ENCODE results near the gene GRSF1.
"Not testable (repeated sequence)": the region's sequence is repeated elsewhere in the genome, so short reads cannot be mapped to it uniquely, and the experiment has no call there.

The GRSF1 gene

DNA sequence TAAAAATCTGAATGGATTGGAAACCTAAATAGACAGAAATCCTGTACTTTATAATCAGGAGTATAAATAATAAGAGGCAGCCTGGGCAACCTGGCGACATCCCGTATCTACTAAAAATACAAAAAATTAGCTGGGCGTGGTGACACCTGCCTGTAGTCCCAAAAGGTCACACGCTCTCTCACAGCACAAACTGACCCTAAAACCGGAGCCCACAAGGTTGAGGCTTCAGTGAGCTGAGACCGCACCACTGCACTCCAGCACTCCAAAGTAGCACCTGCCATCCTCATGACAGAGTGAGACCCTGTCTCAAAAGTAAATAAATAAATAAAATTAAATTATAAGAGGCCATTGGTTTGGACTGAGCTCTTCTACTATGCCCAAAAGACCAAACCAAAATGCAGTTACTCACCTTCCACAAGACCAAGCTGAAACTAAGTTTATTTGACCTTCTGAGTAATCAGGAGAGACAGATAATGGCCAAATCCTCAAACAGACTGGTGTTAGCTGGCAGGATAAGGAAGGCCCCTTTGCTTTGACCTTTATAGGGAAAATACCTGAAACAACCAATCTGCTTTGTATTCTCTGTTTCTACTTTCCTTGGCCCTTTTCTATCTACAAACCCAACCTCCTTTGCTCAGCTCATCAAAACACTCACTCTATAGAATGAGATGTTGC lies 3.2 kb upstream of the GRSF1 start:
- no peaks in the 10 kb centered on the region for H3K36me3 ChIP-seq (ENCODE audit: insufficient read depth, low read length)
- H2AFZ ChIP-seq (ENCODE audit: low read depth, low read length), result no peak overlapping the region
- H3K9me3 ChIP-seq (ENCODE audit: low read length), result no peaks in the 10 kb centered on the region
- H3K4me3 ChIP-seq (ENCODE audit: low read length), result no peak overlapping the region
- no peaks in the 10 kb centered on the region for H3K27me3 ChIP-seq (ENCODE audit: insufficient read depth, low read length)
- no peaks in the 10 kb centered on the region for H3K4me1 ChIP-seq (ENCODE audit: insufficient read depth, low read length)

DNA sequence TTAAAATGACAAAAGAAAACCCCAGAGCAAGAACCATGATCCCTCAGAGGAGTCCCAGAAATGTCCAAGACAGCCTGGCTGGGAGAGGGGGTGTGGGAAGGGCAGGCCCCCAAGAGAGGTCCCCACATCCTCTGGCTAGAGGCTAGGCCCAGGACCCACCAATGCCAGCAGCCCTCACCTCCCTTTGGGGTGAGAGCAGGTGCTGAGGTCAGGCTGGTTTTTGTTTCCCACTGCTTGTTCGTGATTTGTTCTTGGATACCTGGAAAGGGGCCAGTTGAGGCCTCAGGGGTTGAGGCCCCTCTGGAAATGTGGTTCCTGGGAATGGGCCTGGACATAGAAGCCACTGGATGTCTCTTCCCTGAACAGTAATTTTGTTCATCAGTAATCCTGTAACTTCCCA lies 2.3 kb upstream of the GRSF1 start:
- H3K27me3 ChIP-seq (ENCODE audit: insufficient read depth, low read length), result no peaks in the 10 kb centered on the region
- H3K4me3 ChIP-seq (ENCODE audit: low read length), result no peak overlapping the region
- no peak overlapping the region for H2AFZ ChIP-seq (ENCODE audit: low read depth, low read length)
- H3K4me1 ChIP-seq (ENCODE audit: insufficient read depth, low read length), result peaks cover 3% of the 10 kb centered on the region
- no peaks in the 10 kb centered on the region for H3K9me3 ChIP-seq (ENCODE audit: low read length)
- H3K36me3 ChIP-seq (ENCODE audit: insufficient read depth, low read length), result peaks cover 2% of the 10 kb centered on the region

DNA sequence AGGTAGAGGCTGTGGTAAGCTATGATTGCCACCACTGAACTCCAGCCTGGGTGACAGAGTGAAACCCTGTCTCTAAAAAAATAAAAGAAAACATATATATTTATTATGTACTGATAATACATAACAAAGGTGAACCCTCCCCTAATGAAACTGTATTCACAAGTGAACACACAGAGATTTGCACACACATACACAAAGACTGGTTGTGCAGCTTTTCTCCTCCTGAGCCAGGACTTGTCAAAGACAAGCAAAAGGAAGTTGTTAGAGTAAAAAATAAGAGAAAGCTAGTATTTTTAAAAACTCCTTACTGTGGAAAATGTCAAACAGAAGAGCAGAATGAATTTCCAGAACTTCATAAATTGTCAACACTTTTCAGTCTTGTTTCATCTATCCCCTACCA lies 1.5 kb upstream of the GRSF1 start:
- H3K27me3 ChIP-seq (ENCODE audit: insufficient read depth, low read length), result no peaks in the 10 kb centered on the region
- H3K4me1 ChIP-seq (ENCODE audit: insufficient read depth, low read length), result peaks cover 7% of the 10 kb centered on the region
- H3K9me3 ChIP-seq (ENCODE audit: low read length), result no peaks in the 10 kb centered on the region
- H3K36me3 ChIP-seq (ENCODE audit: insufficient read depth, low read length), result peaks cover 6% of the 10 kb centered on the region
- H3K4me3 ChIP-seq (ENCODE audit: low read length), result no peak overlapping the region
- H2AFZ ChIP-seq (ENCODE audit: low read depth, low read length), result no peak overlapping the region

DNA sequence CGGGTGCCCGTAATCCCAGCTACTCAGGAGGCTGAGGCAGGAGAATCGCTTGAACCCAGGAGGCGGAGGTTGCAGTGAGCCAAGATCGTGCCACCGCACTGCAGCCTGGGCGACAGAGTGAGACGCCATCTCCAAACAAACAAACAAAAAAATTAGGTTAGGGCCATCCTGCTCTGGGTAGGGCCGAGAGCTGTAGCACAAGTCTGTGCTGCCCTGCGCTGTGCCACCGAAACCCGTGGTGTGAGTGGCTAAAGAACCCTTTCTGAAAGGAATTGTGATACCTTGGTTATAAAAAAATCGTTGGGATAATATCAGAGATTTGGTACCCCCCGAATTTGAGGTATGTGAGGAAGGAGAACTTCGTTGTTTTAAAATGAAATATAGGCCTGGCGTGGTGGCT lies 941 bp upstream of the GRSF1 start:
- H3K36me3 ChIP-seq (ENCODE audit: insufficient read depth, low read length), result peaks cover 11% of the 10 kb centered on the region
- not testable (repeated sequence) for H3K27me3 ChIP-seq (ENCODE audit: insufficient read depth, low read length); H3K9me3 ChIP-seq (ENCODE audit: low read length); H3K4me1 ChIP-seq (ENCODE audit: insufficient read depth, low read length); H3K4me3 ChIP-seq (ENCODE audit: low read length); H2AFZ ChIP-seq (ENCODE audit: low read depth, low read length)

DNA sequence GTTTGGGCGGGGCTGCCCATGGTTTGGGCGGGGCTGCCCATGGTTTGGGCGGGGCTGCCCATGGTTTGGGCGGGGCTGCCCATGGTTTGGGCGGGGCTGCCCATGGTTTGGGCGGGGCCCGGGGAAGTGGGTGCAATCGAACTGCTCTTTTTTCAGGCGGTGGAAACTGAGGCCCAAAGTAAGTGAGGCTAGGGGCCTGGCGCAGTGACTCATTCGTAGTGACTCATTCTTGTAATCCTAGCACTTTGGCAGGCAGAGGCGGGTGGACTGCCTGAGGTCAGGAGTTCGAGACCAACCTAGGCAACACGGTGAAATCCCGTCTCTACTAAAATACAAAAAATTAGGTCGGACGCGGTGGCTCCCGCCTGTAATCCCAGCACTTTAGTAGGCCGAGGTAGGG lies 447 bp upstream of the GRSF1 start:
- H2AFZ ChIP-seq (ENCODE audit: low read depth, low read length); H3K27me3 ChIP-seq (ENCODE audit: insufficient read depth, low read length); H3K9me3 ChIP-seq (ENCODE audit: low read length); H3K4me1 ChIP-seq (ENCODE audit: insufficient read depth, low read length): not testable (repeated sequence)
- Histone ChIP-seq H3K4me3 (ENCODE audit: low read length) (peak overlapping the region; percentile 26), H3K36me3 (ENCODE audit: insufficient read depth, low read length) (peaks cover 13% of the 10 kb centered on the region)

DNA sequence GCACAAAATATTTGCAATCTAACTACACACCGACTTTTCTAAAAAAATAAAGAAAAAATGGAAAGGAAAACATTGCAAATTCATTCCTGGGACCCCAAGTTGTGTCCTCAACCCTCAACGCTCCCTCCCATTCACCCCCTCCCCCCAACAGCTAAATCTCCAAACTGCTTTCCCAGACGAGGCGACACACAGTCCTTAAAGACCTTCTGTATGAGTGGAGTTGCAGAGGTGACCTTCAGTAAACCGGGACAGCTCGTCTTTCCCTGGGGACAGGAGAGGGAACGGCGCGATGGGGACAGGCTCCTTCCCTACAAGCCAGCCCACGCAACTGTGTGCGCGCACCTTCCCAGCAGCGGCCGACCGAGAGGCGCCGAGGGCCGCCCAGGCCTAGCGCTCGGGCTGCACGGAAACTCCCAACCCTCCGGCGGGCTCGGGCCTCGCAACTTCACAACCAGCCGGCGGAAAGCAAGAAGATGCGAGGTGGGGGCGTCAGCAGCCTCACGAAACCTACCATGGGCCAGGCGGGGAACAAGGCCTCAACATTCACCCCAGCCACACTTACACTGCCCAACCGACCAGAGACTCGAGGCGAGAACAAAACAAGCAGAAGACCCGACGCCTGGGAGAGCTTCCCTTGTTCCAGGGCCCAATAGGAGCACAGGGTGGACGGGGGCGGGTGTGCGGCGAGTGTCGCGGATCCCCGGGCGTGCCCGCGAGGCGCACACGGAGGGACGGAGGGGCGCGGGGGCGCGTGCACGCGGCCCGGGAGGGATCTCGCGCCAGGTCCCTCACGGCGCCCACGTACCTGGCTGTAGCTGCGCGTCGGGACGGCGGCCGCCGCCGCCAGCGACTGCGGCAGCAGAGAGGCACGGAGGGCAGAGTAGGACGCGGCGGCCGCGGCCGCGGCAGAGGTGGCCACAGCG lies 763 bp downstream of the GRSF1 start:
- peak overlapping the region; percentile 71 for H3K4me3 ChIP-seq (ENCODE audit: low read length)
- no peaks in the 10 kb centered on the region for H3K27me3 ChIP-seq (ENCODE audit: insufficient read depth, low read length)
- no peak overlapping the region for H2AFZ ChIP-seq (ENCODE audit: low read depth, low read length)

DNA sequence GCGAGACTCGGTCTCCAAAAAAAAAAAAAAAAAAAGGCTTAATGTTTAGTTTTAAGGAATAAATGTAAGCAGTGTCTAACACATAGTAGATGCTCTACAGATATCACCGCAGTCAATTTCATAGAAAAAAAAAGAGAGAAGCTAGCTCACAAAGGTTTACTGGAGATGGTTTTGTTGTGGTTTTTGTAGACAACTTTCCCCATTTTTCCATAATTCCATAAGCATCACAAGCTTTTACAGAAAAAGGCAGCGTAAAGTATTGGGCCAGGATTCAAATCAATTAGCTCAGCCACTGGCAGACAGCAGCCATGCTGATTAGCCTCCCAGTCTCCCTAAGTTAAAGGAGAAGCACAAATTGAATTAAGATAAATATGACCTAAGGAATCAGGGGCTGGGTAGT lies 1.5 kb downstream of the GRSF1 start:
- Histone ChIP-seq H3K4me3 (ENCODE audit: low read length) (peak overlapping the region; percentile 71), H3K36me3 (ENCODE audit: insufficient read depth, low read length) (peaks cover 29% of the 10 kb centered on the region), H3K27me3 (ENCODE audit: insufficient read depth, low read length) (no peaks in the 10 kb centered on the region), H2AFZ (ENCODE audit: low read depth, low read length) (no peak overlapping the region), H3K4me1 (ENCODE audit: insufficient read depth, low read length) (peaks cover 7% of the 10 kb centered on the region), H3K9me3 (ENCODE audit: low read length) (peaks cover 2% of the 10 kb centered on the region)

More for the DNA sequence above, 763 bp downstream of the GRSF1 start:
- Histone ChIP-seq H3K4me1 (ENCODE audit: insufficient read depth, low read length) (peaks cover 7% of the 10 kb centered on the region), H3K36me3 (ENCODE audit: insufficient read depth, low read length) (peaks cover 22% of the 10 kb centered on the region), H3K9me3 (ENCODE audit: low read length) (peaks cover 2% of the 10 kb centered on the region)

DNA sequence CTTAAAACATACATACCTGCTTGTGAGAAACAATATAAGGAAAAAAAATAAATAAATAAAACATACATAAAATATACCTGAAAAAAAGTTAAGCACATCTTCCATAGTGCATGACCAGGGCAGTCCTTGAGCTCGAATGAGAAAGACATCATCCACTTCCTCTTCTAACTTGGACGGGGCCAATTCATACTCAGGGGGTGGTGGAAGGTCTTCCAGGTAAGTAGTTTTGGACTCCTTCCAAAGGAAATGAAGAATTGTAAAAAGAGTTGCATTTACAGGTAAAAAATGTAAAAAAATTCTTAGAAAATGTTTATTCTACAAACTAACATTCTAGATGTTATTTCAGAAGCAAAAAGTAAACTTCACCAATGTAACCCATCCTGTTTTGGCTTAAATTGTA lies 3.6 kb downstream of the GRSF1 start:
- peaks cover 2% of the 10 kb centered on the region for H3K9me3 ChIP-seq (ENCODE audit: low read length)
- peaks cover 47% of the 10 kb centered on the region for H3K36me3 ChIP-seq (ENCODE audit: insufficient read depth, low read length)
- no peak overlapping the region for H3K4me3 ChIP-seq (ENCODE audit: low read length)
- no peak overlapping the region for H2AFZ ChIP-seq (ENCODE audit: low read depth, low read length)
- no peaks in the 10 kb centered on the region for H3K27me3 ChIP-seq (ENCODE audit: insufficient read depth, low read length)
- H3K4me1 ChIP-seq (ENCODE audit: insufficient read depth, low read length), result peaks cover 7% of the 10 kb centered on the region

DNA sequence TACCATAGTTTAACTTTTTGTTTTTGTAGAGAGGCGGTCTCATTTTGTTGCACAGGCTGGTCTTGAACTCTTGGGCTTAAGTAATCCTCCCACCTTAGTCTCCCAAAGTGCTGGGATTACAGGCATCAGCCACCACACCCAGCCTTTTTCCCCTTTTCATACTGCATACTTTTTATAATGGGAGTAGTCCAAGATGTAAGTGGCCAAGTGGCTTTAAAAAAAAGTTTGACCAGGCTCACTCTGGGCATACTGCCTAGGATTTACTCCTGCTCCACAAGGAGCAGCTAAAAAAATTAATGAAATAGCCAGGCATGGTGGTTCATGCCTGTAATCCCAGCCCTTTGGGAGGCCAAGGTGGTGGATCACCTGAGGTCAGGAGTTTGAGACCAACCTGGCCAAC lies 6.0 kb downstream of the GRSF1 start:
- Histone ChIP-seq H2AFZ (ENCODE audit: low read depth, low read length) (no peak overlapping the region), H3K4me1 (ENCODE audit: insufficient read depth, low read length) (peaks cover 7% of the 10 kb centered on the region), H3K36me3 (ENCODE audit: insufficient read depth, low read length) (peaks cover 67% of the 10 kb centered on the region), H3K27me3 (ENCODE audit: insufficient read depth, low read length) (no peaks in the 10 kb centered on the region), H3K9me3 (ENCODE audit: low read length) (peaks cover 2% of the 10 kb centered on the region), H3K4me3 (ENCODE audit: low read length) (no peak overlapping the region)

DNA sequence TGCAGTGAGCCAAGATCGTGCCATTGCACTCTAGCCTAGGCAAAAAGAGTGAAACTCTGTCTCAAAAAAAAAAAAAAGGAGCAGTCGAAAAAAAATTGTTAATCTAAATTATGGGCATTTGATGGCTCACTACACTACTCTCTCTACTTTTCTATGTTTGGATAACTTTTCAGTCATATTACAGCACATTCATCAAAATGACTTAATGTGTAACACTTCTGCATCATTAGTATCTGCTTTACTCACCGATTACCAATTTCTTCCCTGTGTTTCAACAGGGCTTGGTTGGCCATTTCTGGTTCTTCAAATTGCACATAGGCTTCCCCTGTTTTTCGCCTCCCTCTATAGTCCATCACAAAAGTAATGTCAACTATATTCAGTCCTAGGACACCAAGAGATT lies 8.4 kb downstream of the GRSF1 start:
- no peak overlapping the region for H2AFZ ChIP-seq (ENCODE audit: low read depth, low read length)

DNA sequence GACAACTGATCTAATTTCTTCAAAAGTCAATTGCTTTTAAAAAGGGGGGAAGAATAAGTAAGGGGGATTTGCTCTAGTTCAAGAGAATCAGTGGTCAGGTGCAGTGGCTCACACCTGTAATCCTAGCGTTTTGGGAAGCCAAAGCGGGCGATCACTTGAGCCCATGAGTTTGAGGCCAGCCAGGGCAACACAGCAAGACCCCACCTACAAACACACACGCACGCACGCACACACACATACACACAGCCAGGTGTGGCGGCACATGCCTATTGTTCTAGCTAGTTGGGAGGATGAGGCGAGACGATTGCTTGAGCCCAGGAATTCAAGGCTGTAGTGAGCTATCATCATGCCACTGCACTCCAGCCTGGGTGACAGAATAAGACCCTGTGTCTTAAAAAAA lies 9.6 kb downstream of the GRSF1 start:
- Histone ChIP-seq H3K4me3 (ENCODE audit: low read length) (no peak overlapping the region), H3K36me3 (ENCODE audit: insufficient read depth, low read length) (peaks cover 88% of the 10 kb centered on the region), H3K9me3 (ENCODE audit: low read length) (no peaks in the 10 kb centered on the region), H3K4me1 (ENCODE audit: insufficient read depth, low read length) (no peaks in the 10 kb centered on the region), H3K27me3 (ENCODE audit: insufficient read depth, low read length) (no peaks in the 10 kb centered on the region), H2AFZ (ENCODE audit: low read depth, low read length) (no peak overlapping the region)

More for the DNA sequence above, 8.4 kb downstream of the GRSF1 start:
- Histone ChIP-seq H3K4me1 (ENCODE audit: insufficient read depth, low read length) (no peaks in the 10 kb centered on the region), H3K9me3 (ENCODE audit: low read length) (peaks cover 2% of the 10 kb centered on the region), H3K36me3 (ENCODE audit: insufficient read depth, low read length) (peaks cover 82% of the 10 kb centered on the region), H3K27me3 (ENCODE audit: insufficient read depth, low read length) (no peaks in the 10 kb centered on the region), H3K4me3 (ENCODE audit: low read length) (no peak overlapping the region)

DNA sequence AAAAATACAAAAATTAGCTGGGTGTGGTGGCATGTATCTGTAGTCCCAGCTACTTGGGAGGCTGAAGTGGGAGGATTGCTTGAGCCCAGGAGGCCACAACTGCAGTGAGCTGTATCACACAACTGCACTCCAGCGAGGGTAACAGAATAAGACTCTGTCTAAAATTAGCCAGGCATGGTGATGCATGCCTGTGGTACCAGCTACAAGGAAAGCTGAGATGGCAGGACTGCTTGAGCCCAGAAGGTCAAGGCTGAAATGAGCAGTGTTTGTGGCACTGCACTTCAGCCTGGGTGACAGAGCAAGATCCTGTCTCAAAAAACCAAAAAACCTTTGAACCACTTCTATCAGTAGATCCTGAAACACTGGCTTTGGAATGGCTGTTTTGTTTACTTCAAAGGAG lies 10.2 kb downstream of the GRSF1 start:
- H3K9me3 ChIP-seq (ENCODE audit: low read length), result no peaks in the 10 kb centered on the region
- no peak overlapping the region for H3K4me3 ChIP-seq (ENCODE audit: low read length)
- H3K36me3 ChIP-seq (ENCODE audit: insufficient read depth, low read length), result peaks cover 88% of the 10 kb centered on the region
- H2AFZ ChIP-seq (ENCODE audit: low read depth, low read length), result no peak overlapping the region
- no peaks in the 10 kb centered on the region for H3K4me1 ChIP-seq (ENCODE audit: insufficient read depth, low read length)
- H3K27me3 ChIP-seq (ENCODE audit: insufficient read depth, low read length), result no peaks in the 10 kb centered on the region

DNA sequence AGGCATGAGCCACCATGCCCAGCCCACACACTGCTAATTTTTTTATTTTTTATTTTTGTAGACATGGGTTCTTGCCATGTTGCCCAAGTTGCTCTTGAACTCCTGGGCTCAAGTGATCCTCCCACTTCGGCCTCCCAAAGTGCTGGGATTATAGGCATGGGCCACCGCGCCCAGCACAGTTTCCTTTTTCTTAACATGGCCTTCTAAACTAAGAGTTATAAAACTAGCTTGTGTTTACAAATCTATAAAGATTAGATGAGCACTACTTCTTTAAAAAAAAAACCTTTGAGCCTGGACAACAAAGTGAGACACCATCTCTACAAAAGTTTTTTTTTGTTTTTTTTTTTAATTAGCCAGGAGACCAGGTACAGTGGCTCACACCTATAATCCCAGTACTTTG lies 10.7 kb downstream of the GRSF1 start:
- Histone ChIP-seq H3K27me3 (ENCODE audit: insufficient read depth, low read length) (no peaks in the 10 kb centered on the region), H3K36me3 (ENCODE audit: insufficient read depth, low read length) (peaks cover 88% of the 10 kb centered on the region), H2AFZ (ENCODE audit: low read depth, low read length) (no peak overlapping the region), H3K4me3 (ENCODE audit: low read length) (no peak overlapping the region), H3K9me3 (ENCODE audit: low read length) (no peaks in the 10 kb centered on the region), H3K4me1 (ENCODE audit: insufficient read depth, low read length) (no peaks in the 10 kb centered on the region)

Data from neuron (in vitro differentiated cells).